ENCODE data around the gene DTNBP1.
A peak's percentile ranks its signal among the peaks of the same experiment; 100 is the strongest.
"Not testable (repeated sequence)": the region's sequence is repeated elsewhere in the genome, so short reads cannot be mapped to it uniquely, and the experiment has no call there.

The DTNBP1 gene

GRCh38 chr6:15666896-15667295 lies 4.1 kb upstream of the DTNBP1 start:
- not testable (repeated sequence) for H3K9me3 ChIP-seq (ENCODE audit: control insufficient read depth, low read length); H3K27ac ChIP-seq (ENCODE audit: low read depth, low read length, severe bottlenecking); H3K4me1 ChIP-seq (ENCODE audit: control insufficient read depth, insufficient read depth, low read length, poor library complexity, severe bottlenecking); H3K4me3 ChIP-seq (ENCODE audit: extremely low read depth, insufficient read depth, low read length, poor library complexity, severe bottlenecking); H3K36me3 ChIP-seq (ENCODE audit: control insufficient read depth, insufficient read depth, low read length)
- WGBS, 2 experiments (ENCODE audit: insufficient coverage in 2 of 2), result no CpG with 5 or more reads among the region's 4 CpGs

- Histone ChIP-seq H3K4me3 (ENCODE audit: extremely low read depth, insufficient read depth, low read length, poor library complexity, severe bottlenecking) (no peak overlapping the region), H3K9me3 (ENCODE audit: control insufficient read depth, low read length) (no peaks in the 10 kb centered on the region), H3K27ac (ENCODE audit: low read depth, low read length, severe bottlenecking) (no peak overlapping the region), H3K36me3 (ENCODE audit: control insufficient read depth, insufficient read depth, low read length) (no peaks in the 10 kb centered on the region), H3K4me1 (ENCODE audit: control insufficient read depth, insufficient read depth, low read length, poor library complexity, severe bottlenecking) (no peaks in the 10 kb centered on the region)
Measured at GRCh38 chr6:15665237-15665636, 2.4 kb upstream of the DTNBP1 start.

- no peaks in the 10 kb centered on the region for H3K4me1 ChIP-seq (ENCODE audit: control insufficient read depth, insufficient read depth, low read length, poor library complexity, severe bottlenecking)
- H3K4me3 ChIP-seq (ENCODE audit: extremely low read depth, insufficient read depth, low read length, poor library complexity, severe bottlenecking), result peak overlapping the region; percentile 87
- H3K27ac ChIP-seq (ENCODE audit: low read depth, low read length, severe bottlenecking), result no peak overlapping the region
- WGBS, 2 experiments (ENCODE audit: insufficient coverage in 2 of 2), result 65 to 67% methylated on average over 11 to 13 of the region's 18 CpGs
- no peaks in the 10 kb centered on the region for H3K9me3 ChIP-seq (ENCODE audit: control insufficient read depth, low read length)
- no peaks in the 10 kb centered on the region for H3K36me3 ChIP-seq (ENCODE audit: control insufficient read depth, insufficient read depth, low read length)
Measured at GRCh38 chr6:15663130-15663871, 473 bp upstream of the DTNBP1 start.

- 20 to 33% methylated on average over 16 to 20 of the region's 26 CpGs for WGBS, 2 experiments (ENCODE audit: insufficient coverage in 2 of 2)
- Histone ChIP-seq H3K9me3 (ENCODE audit: control insufficient read depth, low read length) (no peaks in the 10 kb centered on the region), H3K36me3 (ENCODE audit: control insufficient read depth, insufficient read depth, low read length) (no peaks in the 10 kb centered on the region), H3K4me3 (ENCODE audit: extremely low read depth, insufficient read depth, low read length, poor library complexity, severe bottlenecking) (peak overlapping the region; percentile 87), H3K4me1 (ENCODE audit: control insufficient read depth, insufficient read depth, low read length, poor library complexity, severe bottlenecking) (no peaks in the 10 kb centered on the region), H3K27ac (ENCODE audit: low read depth, low read length, severe bottlenecking) (no peak overlapping the region)
Measured at GRCh38 chr6:15661853-15662325, 939 bp downstream of the DTNBP1 start.

- H3K27ac ChIP-seq (ENCODE audit: low read depth, low read length, severe bottlenecking), result no peak overlapping the region
- H3K36me3 ChIP-seq (ENCODE audit: control insufficient read depth, insufficient read depth, low read length), result no peaks in the 10 kb centered on the region
- no peaks in the 10 kb centered on the region for H3K4me1 ChIP-seq (ENCODE audit: control insufficient read depth, insufficient read depth, low read length, poor library complexity, severe bottlenecking)
- no peaks in the 10 kb centered on the region for H3K9me3 ChIP-seq (ENCODE audit: control insufficient read depth, low read length)
- 81 to 89% methylated on average over 4 of the region's 7 CpGs for WGBS, 2 experiments (ENCODE audit: insufficient coverage in 2 of 2)
- H3K4me3 ChIP-seq (ENCODE audit: extremely low read depth, insufficient read depth, low read length, poor library complexity, severe bottlenecking), result no peak overlapping the region
Measured at GRCh38 chr6:15659181-15659580, 3.6 kb downstream of the DTNBP1 start.

GRCh38 chr6:15658181-15658744 lies 4.6 kb downstream of the DTNBP1 start:
- WGBS, 2 experiments (ENCODE audit: insufficient coverage in 2 of 2), result 90 to 100% methylated on average over 2 of the region's 6 CpGs
- H3K27ac ChIP-seq (ENCODE audit: low read depth, low read length, severe bottlenecking), result no peak overlapping the region
- no peaks in the 10 kb centered on the region for H3K36me3 ChIP-seq (ENCODE audit: control insufficient read depth, insufficient read depth, low read length)
- H3K4me1 ChIP-seq (ENCODE audit: control insufficient read depth, insufficient read depth, low read length, poor library complexity, severe bottlenecking), result no peaks in the 10 kb centered on the region
- no peak overlapping the region for H3K4me3 ChIP-seq (ENCODE audit: extremely low read depth, insufficient read depth, low read length, poor library complexity, severe bottlenecking)
- H3K9me3 ChIP-seq (ENCODE audit: control insufficient read depth, low read length), result no peaks in the 10 kb centered on the region

- no peaks in the 10 kb centered on the region for H3K36me3 ChIP-seq (ENCODE audit: control insufficient read depth, insufficient read depth, low read length)
- no peak overlapping the region for H3K27ac ChIP-seq (ENCODE audit: low read depth, low read length, severe bottlenecking)
- no peak overlapping the region for H3K4me3 ChIP-seq (ENCODE audit: extremely low read depth, insufficient read depth, low read length, poor library complexity, severe bottlenecking)
- H3K4me1 ChIP-seq (ENCODE audit: control insufficient read depth, insufficient read depth, low read length, poor library complexity, severe bottlenecking), result no peaks in the 10 kb centered on the region
- 80% methylated on average over 1 of the region's 2 CpGs; no CpG with 5 or more reads in 1 of the 2 experiments for WGBS, 2 experiments (ENCODE audit: insufficient coverage in 2 of 2)
- H3K9me3 ChIP-seq (ENCODE audit: control insufficient read depth, low read length), result no peaks in the 10 kb centered on the region
Measured at GRCh38 chr6:15657290-15657689, 5.5 kb downstream of the DTNBP1 start.

- H3K4me3 ChIP-seq (ENCODE audit: extremely low read depth, insufficient read depth, low read length, poor library complexity, severe bottlenecking), result no peak overlapping the region
- H3K36me3 ChIP-seq (ENCODE audit: control insufficient read depth, insufficient read depth, low read length), result no peaks in the 10 kb centered on the region
- no peaks in the 10 kb centered on the region for H3K4me1 ChIP-seq (ENCODE audit: control insufficient read depth, insufficient read depth, low read length, poor library complexity, severe bottlenecking)
- no peaks in the 10 kb centered on the region for H3K9me3 ChIP-seq (ENCODE audit: control insufficient read depth, low read length)
- no CpG with 5 or more reads among the region's 3 CpGs for WGBS, 2 experiments (ENCODE audit: insufficient coverage in 2 of 2)
- no peak overlapping the region for H3K27ac ChIP-seq (ENCODE audit: low read depth, low read length, severe bottlenecking)
Measured at GRCh38 chr6:15656145-15656544, 6.7 kb downstream of the DTNBP1 start.

GRCh38 chr6:15654250-15654649 lies 8.6 kb downstream of the DTNBP1 start:
- Histone ChIP-seq H3K4me1 (ENCODE audit: control insufficient read depth, insufficient read depth, low read length, poor library complexity, severe bottlenecking) (no peaks in the 10 kb centered on the region), H3K9me3 (ENCODE audit: control insufficient read depth, low read length) (no peaks in the 10 kb centered on the region), H3K36me3 (ENCODE audit: control insufficient read depth, insufficient read depth, low read length) (no peaks in the 10 kb centered on the region), H3K27ac (ENCODE audit: low read depth, low read length, severe bottlenecking) (no peak overlapping the region), H3K4me3 (ENCODE audit: extremely low read depth, insufficient read depth, low read length, poor library complexity, severe bottlenecking) (no peak overlapping the region)
- WGBS, 2 experiments (ENCODE audit: insufficient coverage in 2 of 2), result 80 to 83% methylated on average over 1 to 2 of the region's 4 CpGs

GRCh38 chr6:15653581-15653980 lies 9.2 kb downstream of the DTNBP1 start:
- no peak overlapping the region for H3K27ac ChIP-seq (ENCODE audit: low read depth, low read length, severe bottlenecking)
- no peaks in the 10 kb centered on the region for H3K9me3 ChIP-seq (ENCODE audit: control insufficient read depth, low read length)
- no peaks in the 10 kb centered on the region for H3K4me1 ChIP-seq (ENCODE audit: control insufficient read depth, insufficient read depth, low read length, poor library complexity, severe bottlenecking)
- H3K4me3 ChIP-seq (ENCODE audit: extremely low read depth, insufficient read depth, low read length, poor library complexity, severe bottlenecking), result no peak overlapping the region
- no peaks in the 10 kb centered on the region for H3K36me3 ChIP-seq (ENCODE audit: control insufficient read depth, insufficient read depth, low read length)

GRCh38 chr6:15650004-15650559 lies 12.7 kb downstream of the DTNBP1 start:
- not testable (repeated sequence) for H3K9me3 ChIP-seq (ENCODE audit: control insufficient read depth, low read length); H3K4me1 ChIP-seq (ENCODE audit: control insufficient read depth, insufficient read depth, low read length, poor library complexity, severe bottlenecking); H3K4me3 ChIP-seq (ENCODE audit: extremely low read depth, insufficient read depth, low read length, poor library complexity, severe bottlenecking); H3K27ac ChIP-seq (ENCODE audit: low read depth, low read length, severe bottlenecking); H3K36me3 ChIP-seq (ENCODE audit: control insufficient read depth, insufficient read depth, low read length)
- WGBS, 2 experiments (ENCODE audit: insufficient coverage in 2 of 2), result 82 to 97% methylated on average over 6 to 7 of the region's 7 CpGs

Measured in mesodermal cell (in vitro differentiated cells).